Calu3 (cell line): ENCODE measurements around the gene ABCB1. TPM values are rescaled to one million over a fixed set of nuclear protein-coding genes. Genes with fewer than 3 reads are reported as not detected.

Experiments
- BruUV-seq: library from RNA; stranded (reverse); fragments of 400-500 nt; replicated peaks from 2 replicates; lab custom pipeline; 2021; lab: Mats Ljungman, UMichigan
- CTCF ChIA-PET: fragments of 300-600 bp; sonication (Branson Sonifier 250); formaldehyde crosslinking; loops from one replicate; lab custom pipeline; 2022; ENCODE audit warnings: antibody characterized with exemption; lab: Charles Lee
- DNase-seq: peaks from one replicate; pipeline ENCODE4 v3.0.0; 2022
- H3K27ac Mint-ChIP-seq: one replicate; pipeline ENCODE4 v1.8.0; 2022; ENCODE audit warnings: mixed read lengths; ENCODE audit not compliant: unreplicated experiment
- H3K27me3 Mint-ChIP-seq: one replicate; pipeline ENCODE4 v1.8.0; 2022; ENCODE audit warnings: mixed read lengths; ENCODE audit not compliant: unreplicated experiment
- H3K36me3 Mint-ChIP-seq: one replicate; pipeline ENCODE4 v1.8.0; 2022; ENCODE audit warnings: mild to moderate bottlenecking, moderate library complexity, mixed read lengths; ENCODE audit not compliant: insufficient read depth, unreplicated experiment
- H3K4me1 Mint-ChIP-seq: one replicate; pipeline ENCODE4 v1.8.0; 2022; ENCODE audit warnings: mild to moderate bottlenecking, low read depth, mixed read lengths; ENCODE audit not compliant: unreplicated experiment
- H3K4me3 Mint-ChIP-seq: one replicate; pipeline ENCODE4 v1.8.0; 2022; ENCODE audit warnings: mild to moderate bottlenecking, low read depth, moderate library complexity, mixed read lengths; ENCODE audit not compliant: unreplicated experiment
- H3K9me3 Mint-ChIP-seq: one replicate; pipeline ENCODE4 v1.8.0; 2022; ENCODE audit warnings: low read depth, mixed read lengths; ENCODE audit not compliant: unreplicated experiment
- CTCF ChIP-seq: fragments of 200-600 bp; IDR thresholded peaks from one replicate; pipeline ENCODE4 v1.8.0; 2022; ENCODE audit warnings: antibody characterized with exemption; ENCODE audit not compliant: unreplicated experiment
- intact Hi-C: fragments of 100-400 bp; cut with micrococcal nuclease; formaldehyde crosslinking; loops from one replicate; pipeline ENCODE4 v1.10.0; 2022; ENCODE audit not compliant: unreplicated experiment
- total RNA-seq: library from RNA; stranded (reverse); gene quantifications from 2 replicates; pipeline ENCODE4 v1.2.3, GENCODE V29; 2022

ABCB1 gene
- total RNA-seq, 1 experiment from 2014 or later = 5.7 TPM

GRCh38 chr7:87592300-87592699 is 8.4 kb downstream of the ABCB1 start:
- intact Hi-C loops = no loop called here
- no peaks in the 10 kb centered on the region for H3K4me1 Mint-ChIP-seq
- H3K27me3 Mint-ChIP-seq = no peaks in the 10 kb centered on the region
- CTCF ChIA-PET = interaction anchor here (0.6 to 0.7 kb wide), 3 partner anchors 11 to 22 kb away, joined by 3 to 5 read pairs (median 4); no protein-coding TSS in a partner anchor
- no TSS peak for BruUV-seq
- TF ChIP-seq CTCF = no peak
- H3K9me3 Mint-ChIP-seq = no peaks in the 10 kb centered on the region
- DNase-seq = no peak
- no peak overlapping the region for H3K4me3 Mint-ChIP-seq
- H3K36me3 Mint-ChIP-seq = no peaks in the 10 kb centered on the region
- no peak overlapping the region for H3K27ac Mint-ChIP-seq

- H3K9me3 Mint-ChIP-seq = no peaks in the 10 kb centered on the region
- H3K36me3 Mint-ChIP-seq = no peaks in the 10 kb centered on the region
- no peak overlapping the region for H3K4me3 Mint-ChIP-seq
- no peak overlapping the region for H3K27ac Mint-ChIP-seq
- CTCF ChIA-PET = no interaction called here
- H3K4me1 Mint-ChIP-seq = no peaks in the 10 kb centered on the region
- no TSS peak for BruUV-seq
- no peaks in the 10 kb centered on the region for H3K27me3 Mint-ChIP-seq
- intact Hi-C loops = no loop called here
- no peak for DNase-seq
- TF ChIP-seq CTCF = no peak
Observed at GRCh38 chr7:87591211-87591610, 9.5 kb downstream of the ABCB1 start.

GRCh38 chr7:87590578-87590977 is 10.1 kb downstream of the ABCB1 start:
- no TSS peak for BruUV-seq
- H3K27me3 Mint-ChIP-seq = no peaks in the 10 kb centered on the region
- CTCF ChIA-PET = no interaction called here
- no peaks in the 10 kb centered on the region for H3K9me3 Mint-ChIP-seq
- TF ChIP-seq CTCF = no peak
- H3K27ac Mint-ChIP-seq = no peak overlapping the region
- DNase-seq = no peak
- no peak overlapping the region for H3K4me3 Mint-ChIP-seq
- H3K36me3 Mint-ChIP-seq = no peaks in the 10 kb centered on the region
- intact Hi-C loops = no loop called here
- H3K4me1 Mint-ChIP-seq = no peaks in the 10 kb centered on the region

- CTCF ChIA-PET = no interaction called here
- no peaks in the 10 kb centered on the region for H3K9me3 Mint-ChIP-seq
- DNase-seq = no peak
- no peak overlapping the region for H3K27ac Mint-ChIP-seq
- no peak for TF ChIP-seq CTCF
- BruUV-seq = no TSS peak
- intact Hi-C loops = no loop called here
- H3K36me3 Mint-ChIP-seq = no peaks in the 10 kb centered on the region
- no peak overlapping the region for H3K4me3 Mint-ChIP-seq
- no peaks in the 10 kb centered on the region for H3K4me1 Mint-ChIP-seq
- no peaks in the 10 kb centered on the region for H3K27me3 Mint-ChIP-seq
Observed at GRCh38 chr7:87589631-87590030, 11.1 kb downstream of the ABCB1 start.

- CTCF ChIA-PET = no interaction called here
- no peak for DNase-seq
- no peak overlapping the region for H3K27ac Mint-ChIP-seq
- intact Hi-C loops = no loop called here
- H3K9me3 Mint-ChIP-seq = peaks cover 2% of the 10 kb centered on the region
- TF ChIP-seq CTCF = no peak
- no peaks in the 10 kb centered on the region for H3K36me3 Mint-ChIP-seq
- no peak overlapping the region for H3K4me3 Mint-ChIP-seq
- no peaks in the 10 kb centered on the region for H3K27me3 Mint-ChIP-seq
- no peaks in the 10 kb centered on the region for H3K4me1 Mint-ChIP-seq
- BruUV-seq = no TSS peak
Observed at GRCh38 chr7:87581723-87582122, 19.0 kb downstream of the ABCB1 start.
